Measurements from ENCODE around the gene RNF220. TPM values are rescaled to one million over a fixed set of nuclear protein-coding genes. Genes with fewer than 3 reads are reported as not detected.
A peak's percentile ranks its signal among the peaks of the same experiment; 100 is the strongest.

The RNF220 gene
- total RNA-seq, 1 donor from 2014 or later, result 47.1 TPM

DNA sequence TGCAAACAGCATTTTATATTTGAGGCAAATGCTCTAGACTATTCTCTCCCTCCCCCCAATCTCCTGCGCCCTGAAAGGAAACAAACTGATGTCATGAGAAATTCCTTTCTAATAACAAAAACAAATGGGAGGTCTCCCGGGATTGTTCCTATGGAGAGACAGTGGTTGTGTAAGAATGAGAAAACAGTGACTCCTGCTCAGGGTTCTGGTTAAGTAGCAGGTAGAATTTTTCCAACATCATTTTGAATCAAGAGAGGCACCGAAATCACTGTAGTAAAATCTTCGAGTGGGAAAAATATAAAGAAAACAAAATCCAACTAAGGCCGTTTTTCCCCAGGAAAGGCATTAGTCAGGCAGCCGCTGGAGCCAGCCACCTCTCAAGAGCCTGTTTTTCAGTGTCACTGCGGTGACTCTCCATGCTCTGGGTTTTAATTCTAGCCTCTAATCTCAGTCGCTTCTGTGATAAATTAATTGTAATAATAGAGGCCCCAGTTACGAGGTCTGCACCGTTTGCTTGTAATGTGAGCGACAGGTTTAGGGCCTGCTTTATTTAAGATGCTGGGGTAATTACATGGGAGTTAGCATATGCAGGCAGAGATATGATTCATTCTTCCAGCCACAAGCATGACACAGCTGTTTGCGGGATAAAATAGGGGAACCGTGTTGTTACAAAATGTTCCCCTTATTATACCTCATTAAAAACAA, 80.3 kb downstream of the RNF220 start:
- TF ChIP-seq EZH2 (IDR thresholded peaks at IDR 0.05; ENCODE audit: insufficient read depth, low read length), result no peak
- TF ChIP-seq, protein P1, sequence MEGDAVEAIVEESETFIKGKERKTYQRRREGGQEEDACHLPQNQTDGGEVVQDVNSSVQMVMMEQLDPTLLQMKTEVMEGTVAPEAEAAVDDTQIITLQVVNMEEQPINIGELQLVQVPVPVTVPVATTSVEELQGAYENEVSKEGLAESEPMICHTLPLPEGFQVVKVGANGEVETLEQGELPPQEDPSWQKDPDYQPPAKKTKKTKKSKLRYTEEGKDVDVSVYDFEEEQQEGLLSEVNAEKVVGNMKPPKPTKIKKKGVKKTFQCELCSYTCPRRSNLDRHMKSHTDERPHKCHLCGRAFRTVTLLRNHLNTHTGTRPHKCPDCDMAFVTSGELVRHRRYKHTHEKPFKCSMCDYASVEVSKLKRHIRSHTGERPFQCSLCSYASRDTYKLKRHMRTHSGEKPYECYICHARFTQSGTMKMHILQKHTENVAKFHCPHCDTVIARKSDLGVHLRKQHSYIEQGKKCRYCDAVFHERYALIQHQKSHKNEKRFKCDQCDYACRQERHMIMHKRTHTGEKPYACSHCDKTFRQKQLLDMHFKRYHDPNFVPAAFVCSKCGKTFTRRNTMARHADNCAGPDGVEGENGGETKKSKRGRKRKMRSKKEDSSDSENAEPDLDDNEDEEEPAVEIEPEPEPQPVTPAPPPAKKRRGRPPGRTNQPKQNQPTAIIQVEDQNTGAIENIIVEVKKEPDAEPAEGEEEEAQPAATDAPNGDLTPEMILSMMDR (IDR thresholded peaks at IDR 0.05; ENCODE audit: insufficient read depth, low read depth, low read length), result no peak
- no peaks in the 10 kb centered on the region for H3K27me3 Mint-ChIP-seq (ENCODE audit: low read depth, unreplicated experiment)
- Histone ChIP-seq H3K4me1 (ENCODE audit: insufficient read depth, low read length) (peaks cover 29% of the 10 kb centered on the region), H3K9me3 (ENCODE audit: insufficient read depth, low read depth, low read length) (peaks cover 2% of the 10 kb centered on the region), H3K9ac (ENCODE audit: low read length) (peak overlapping the region; percentile 69), H2AFZ (ENCODE audit: low read depth, low read length) (peak overlapping the region; percentile 23), H3K27me3 (ENCODE audit: insufficient read depth, low read length) (peaks cover 3% of the 10 kb centered on the region), H3K27ac (ENCODE audit: low read depth, low read length) (peak overlapping the region; percentile 84), H3K4me3 (ENCODE audit: insufficient read depth, low read depth, low read length) (no peak overlapping the region), H3K79me2 (ENCODE audit: insufficient read depth, low read length) (no peaks in the 10 kb centered on the region), H3K4me2 (ENCODE audit: low read length) (peak overlapping the region; percentile 73), H3K36me3 (ENCODE audit: insufficient read depth, low read length) (no peaks in the 10 kb centered on the region), H4K20me1 (ENCODE audit: insufficient read depth, low read length) (no peaks in the 10 kb centered on the region)
- H3K27ac Mint-ChIP-seq (ENCODE audit: unreplicated experiment), result peak overlapping the region; percentile 92
- H3K4me1 Mint-ChIP-seq (ENCODE audit: low read depth, unreplicated experiment), result peaks cover 24% of the 10 kb centered on the region
- H3K9me3 Mint-ChIP-seq (ENCODE audit: unreplicated experiment), result peaks cover under 1% of the 10 kb centered on the region
- no peaks in the 10 kb centered on the region for H3K36me3 Mint-ChIP-seq (ENCODE audit: low read depth, unreplicated experiment)
- peak overlapping the region; percentile 35 for H3K4me3 Mint-ChIP-seq (ENCODE audit: unreplicated experiment)
- peak; percentile 88 for DNase-seq (ENCODE audit: low read depth)
- FAIRE-seq, result no peak

DNA sequence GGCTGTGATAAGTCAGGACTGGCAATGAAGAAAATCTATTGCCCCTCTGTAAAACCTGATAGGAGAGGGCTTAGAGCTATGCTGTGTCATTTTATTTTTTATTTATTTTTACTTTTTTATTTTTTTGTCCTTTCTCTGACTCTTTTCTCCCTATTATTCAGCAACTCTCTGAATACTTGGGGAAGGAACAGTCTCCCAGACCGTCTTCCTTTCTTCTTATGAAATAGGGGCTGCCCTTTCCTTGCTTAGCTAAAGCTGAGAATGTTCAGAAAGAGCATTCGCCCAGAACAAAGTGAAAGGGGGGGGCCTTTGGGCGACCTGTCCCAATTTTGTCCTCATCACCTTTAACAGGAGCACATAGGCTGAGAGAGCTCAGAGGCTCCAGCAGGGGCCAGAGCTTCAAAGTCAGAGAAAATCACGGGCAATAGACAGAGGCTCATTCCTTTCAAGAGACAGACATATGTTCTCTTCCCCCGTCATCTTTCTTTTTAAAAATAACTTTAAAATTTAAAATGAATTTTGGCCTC, 80.9 kb downstream of the RNF220 start:
- H3K27me3 Mint-ChIP-seq (ENCODE audit: low read depth, unreplicated experiment), result no peaks in the 10 kb centered on the region
- no peak overlapping the region for H3K4me3 ChIP-seq (ENCODE audit: insufficient read depth, low read depth, low read length)
- peaks cover 3% of the 10 kb centered on the region for H3K9me3 Mint-ChIP-seq (ENCODE audit: unreplicated experiment)
- peaks cover 2% of the 10 kb centered on the region for H3K9me3 ChIP-seq (ENCODE audit: insufficient read depth, low read depth, low read length)
- H3K36me3 ChIP-seq (ENCODE audit: insufficient read depth, low read length), result no peaks in the 10 kb centered on the region
- TF ChIP-seq EZH2 (IDR thresholded peaks at IDR 0.05; ENCODE audit: insufficient read depth, low read length), result no peak
- TF ChIP-seq, protein P1 (IDR thresholded peaks at IDR 0.05; ENCODE audit: insufficient read depth, low read depth, low read length), result no peak
- no peaks in the 10 kb centered on the region for H3K36me3 Mint-ChIP-seq (ENCODE audit: low read depth, unreplicated experiment)
- no peak for DNase-seq (ENCODE audit: low read depth)
- H3K27me3 ChIP-seq (ENCODE audit: insufficient read depth, low read length), result peaks cover 3% of the 10 kb centered on the region
- peak overlapping the region; percentile 23 for H2AFZ ChIP-seq (ENCODE audit: low read depth, low read length)
- H3K4me2 ChIP-seq (ENCODE audit: low read length), result peak overlapping the region; percentile 73
- peak overlapping the region; percentile 89 for H3K27ac Mint-ChIP-seq (ENCODE audit: unreplicated experiment)
- peaks cover 29% of the 10 kb centered on the region for H3K4me1 ChIP-seq (ENCODE audit: insufficient read depth, low read length)
- peak overlapping the region; percentile 84 for H3K27ac ChIP-seq (ENCODE audit: low read depth, low read length)
- H4K20me1 ChIP-seq (ENCODE audit: insufficient read depth, low read length), result no peaks in the 10 kb centered on the region
- H3K4me3 Mint-ChIP-seq (ENCODE audit: unreplicated experiment), result no peak overlapping the region
- peak overlapping the region; percentile 69 for H3K9ac ChIP-seq (ENCODE audit: low read length)
- FAIRE-seq, result no peak
- H3K79me2 ChIP-seq (ENCODE audit: insufficient read depth, low read length), result no peaks in the 10 kb centered on the region
- H3K4me1 Mint-ChIP-seq (ENCODE audit: low read depth, unreplicated experiment), result peaks cover 24% of the 10 kb centered on the region

DNA sequence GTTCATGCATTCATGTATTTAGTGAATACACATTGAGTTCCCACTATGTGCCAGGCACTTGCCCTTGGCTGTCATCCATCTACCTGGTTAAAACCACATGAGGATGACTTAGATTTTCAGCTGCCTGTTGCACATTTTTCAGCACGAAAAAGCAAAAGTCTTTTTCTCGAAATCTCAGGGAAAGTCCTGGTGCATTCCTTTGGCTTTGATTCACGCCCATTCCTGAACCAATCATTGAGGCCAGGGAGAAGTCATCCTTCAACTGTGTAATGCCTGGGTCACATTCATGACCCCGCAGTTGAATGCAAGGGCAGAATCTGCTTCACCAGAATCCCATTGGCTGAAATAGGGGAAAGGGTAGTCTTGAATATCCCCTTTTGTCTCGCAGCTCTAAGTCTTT, 84.4 kb downstream of the RNF220 start:
- DNase-seq (ENCODE audit: low read depth), result peak; percentile 64
- no peak overlapping the region for H3K27ac Mint-ChIP-seq (ENCODE audit: unreplicated experiment)
- FAIRE-seq, result no peak
- Histone ChIP-seq H3K79me2 (ENCODE audit: insufficient read depth, low read length) (no peaks in the 10 kb centered on the region), H2AFZ (ENCODE audit: low read depth, low read length) (no peak overlapping the region), H3K9me3 (ENCODE audit: insufficient read depth, low read depth, low read length) (peaks cover 2% of the 10 kb centered on the region), H3K4me2 (ENCODE audit: low read length) (peak overlapping the region; percentile 47), H3K36me3 (ENCODE audit: insufficient read depth, low read length) (no peaks in the 10 kb centered on the region), H3K27me3 (ENCODE audit: insufficient read depth, low read length) (no peaks in the 10 kb centered on the region), H4K20me1 (ENCODE audit: insufficient read depth, low read length) (no peaks in the 10 kb centered on the region), H3K27ac (ENCODE audit: low read depth, low read length) (peak overlapping the region; percentile 4), H3K4me1 (ENCODE audit: insufficient read depth, low read length) (peaks cover 22% of the 10 kb centered on the region), H3K4me3 (ENCODE audit: insufficient read depth, low read depth, low read length) (no peak overlapping the region), H3K9ac (ENCODE audit: low read length) (no peak overlapping the region)
- no peak overlapping the region for H3K4me3 Mint-ChIP-seq (ENCODE audit: unreplicated experiment)
- H3K36me3 Mint-ChIP-seq (ENCODE audit: low read depth, unreplicated experiment), result peaks cover 2% of the 10 kb centered on the region
- H3K9me3 Mint-ChIP-seq (ENCODE audit: unreplicated experiment), result peaks cover 6% of the 10 kb centered on the region
- H3K27me3 Mint-ChIP-seq (ENCODE audit: low read depth, unreplicated experiment), result no peaks in the 10 kb centered on the region
- H3K4me1 Mint-ChIP-seq (ENCODE audit: low read depth, unreplicated experiment), result peaks cover 18% of the 10 kb centered on the region
- no peak for TF ChIP-seq EZH2 (IDR thresholded peaks at IDR 0.05; ENCODE audit: insufficient read depth, low read length)
- TF ChIP-seq, protein P1 (IDR thresholded peaks at IDR 0.05; ENCODE audit: insufficient read depth, low read depth, low read length), result no peak

All from astrocyte (in vitro differentiated cells and primary cell).